MCF 10A (cell line): Measurements from ENCODE around the gene SLC43A1. TPM values are rescaled to one million over a fixed set of nuclear protein-coding genes. Genes with fewer than 3 reads are reported as not detected.

ENCODE experiments used
- BruUV-seq: library from RNA; stranded (reverse); fragments of 400-500 nt; replicated peaks from 2 replicates; lab custom pipeline; 2021; lab: Mats Ljungman, UMichigan
- CTCF ChIA-PET: fragments of 300-600 bp; sonication (Branson Sonifier 250); formaldehyde crosslinking; extraction: SDS; loops from one replicate; lab custom pipeline; 2021; ENCODE audit warnings: antibody characterized with exemption, inconsistent platforms; lab: Yijun Ruan, JAX
- POLR2A ChIA-PET: fragments of 300-600, 350-650 bp; sonication (Branson Sonifier 250); formaldehyde crosslinking; extraction: SDS; loops from one replicate; lab custom pipeline; 2020; ENCODE audit warnings: antibody characterized with exemption, inconsistent platforms; lab: Yijun Ruan, JAX
- DNase-seq: peaks from one replicate; pipeline ENCODE4 v3.0.0-alpha.2; 2018; ENCODE audit not compliant: unreplicated experiment
- H3K27ac Mint-ChIP-seq: one replicate; pipeline ENCODE4 v1.8.0; 2022; ENCODE audit warnings: mild to moderate bottlenecking, low read depth, mixed read lengths; ENCODE audit not compliant: unreplicated experiment
- H3K27me3 Mint-ChIP-seq: one replicate; pipeline ENCODE4 v1.8.0; 2022; ENCODE audit warnings: mixed read lengths; ENCODE audit not compliant: insufficient read depth, unreplicated experiment
- H3K36me3 Mint-ChIP-seq: one replicate; pipeline ENCODE4 v1.8.0; 2022; ENCODE audit warnings: mild to moderate bottlenecking, moderate library complexity, mixed read lengths; ENCODE audit not compliant: insufficient read depth, unreplicated experiment
- H3K4me1 Mint-ChIP-seq: one replicate; pipeline ENCODE4 v1.8.0; 2022; ENCODE audit warnings: mixed read lengths; ENCODE audit not compliant: insufficient read depth, unreplicated experiment
- H3K4me3 Mint-ChIP-seq: one replicate; pipeline ENCODE4 v1.8.0; 2022; ENCODE audit warnings: mild to moderate bottlenecking, moderate library complexity, mixed read lengths; ENCODE audit not compliant: unreplicated experiment
- H3K9me3 Mint-ChIP-seq: one replicate; pipeline ENCODE4 v1.8.0; 2022; ENCODE audit warnings: mixed read lengths; ENCODE audit not compliant: unreplicated experiment
- CTCF ChIP-seq: fragments of 200-600 bp; IDR thresholded peaks from one replicate; pipeline ENCODE4 v1.8.0; 2022; ENCODE audit warnings: antibody characterized with exemption, mild to moderate bottlenecking; ENCODE audit not compliant: unreplicated experiment
- intact Hi-C: fragments of 100-400 bp; cut with micrococcal nuclease; formaldehyde crosslinking; loops from 2 replicates; pipeline ENCODE4 v1.14.1; 2022
- total RNA-seq: library from RNA; stranded (reverse); gene quantifications from 2 replicates; pipeline ENCODE4 v1.2.3, GENCODE V29; 2022

SLC43A1 gene
- total RNA-seq, 1 experiment from 2014 or later, result 3.2 TPM

GRCh38 chr11:57487021-57487778, 28.3 kb downstream of the SLC43A1 start:
- intact Hi-C loops, result no loop called here
- no peak for TF ChIP-seq CTCF

GRCh38 chr11:57485217-57485990, 30.1 kb downstream of the SLC43A1 start:
- Mint-ChIP-seq H3K27me3 (peaks cover 34% of the 10 kb centered on the region), H3K36me3 (no peaks in the 10 kb centered on the region), H3K4me3 (no peak overlapping the region), H3K27ac (no peak overlapping the region), H3K9me3 (no peaks in the 10 kb centered on the region), H3K4me1 (peaks cover 7% of the 10 kb centered on the region)
- ChIA-PET CTCF (interaction anchor here (0.5 to 4.5 kb wide), 6 partner anchors 8 to 574 kb away, joined by 3 to 37 read pairs (median 3); no protein-coding TSS in a partner anchor), POLR2A (no interaction called here)
- DNase-seq, result peak; percentile 41
- no TSS peak for BruUV-seq
- TF ChIP-seq CTCF, result no peak
- intact Hi-C loops, result no loop called here

More at GRCh38 chr11:57487021-57487778, 28.3 kb downstream of the SLC43A1 start:
- H3K36me3 Mint-ChIP-seq, result no peaks in the 10 kb centered on the region
- no peak overlapping the region for H3K4me3 Mint-ChIP-seq
- POLR2A ChIA-PET, result no interaction called here
- no peaks in the 10 kb centered on the region for H3K9me3 Mint-ChIP-seq
- H3K27ac Mint-ChIP-seq, result no peak overlapping the region
- H3K4me1 Mint-ChIP-seq, result peaks cover 13% of the 10 kb centered on the region
- no peak for DNase-seq
- CTCF ChIA-PET, result interaction anchor here (0.9 to 3.1 kb wide), 3 partner anchors 30 to 144 kb away, joined by 3 to 15 read pairs (median 4); no protein-coding TSS in a partner anchor
- no TSS peak for BruUV-seq
- peaks cover 16% of the 10 kb centered on the region for H3K27me3 Mint-ChIP-seq

- ChIA-PET CTCF (interaction anchor here (0.6 to 4.5 kb wide), 9 partner anchors 9 to 124 kb away, joined by 3 to 37 read pairs (median 4); partner anchors contain the start of gene SLC43A1), POLR2A (interaction anchor here (0.6 to 1.2 kb wide), 3 partner anchors 31 to 159 kb away, joined by 3 read pairs; partner anchors contain the start of gene SLC43A1)
- H3K27me3 Mint-ChIP-seq, result peaks cover 34% of the 10 kb centered on the region
- H3K9me3 Mint-ChIP-seq, result no peaks in the 10 kb centered on the region
- intact Hi-C loops, result no loop called here
- DNase-seq, result peak; percentile 52
- H3K27ac Mint-ChIP-seq, result peak overlapping the region; percentile 20
- H3K4me1 Mint-ChIP-seq, result peaks cover 5% of the 10 kb centered on the region
- H3K36me3 Mint-ChIP-seq, result no peaks in the 10 kb centered on the region
- no TSS peak for BruUV-seq
- no peak for TF ChIP-seq CTCF
- H3K4me3 Mint-ChIP-seq, result no peak overlapping the region
Measured at GRCh38 chr11:57484141-57484710, 31.3 kb downstream of the SLC43A1 start.
